SK-N-MC (cell line): ENCODE results near the gene KCND2.

Source experiments
- DNase-seq: peaks from one replicate; pipeline ENCODE4 v3.0.0-alpha.2; 2011; ENCODE audit warnings: low read depth, low spot score
- H3K27ac ChIP-seq: fragments of 200-600 bp; sonication (generic); 2 replicates; pipeline ENCODE4 v1.5.1; 2016; ENCODE audit warnings: mixed run types
- H3K36me3 ChIP-seq: fragments of 200-600 bp; sonication (generic); 2 replicates; pipeline ENCODE4 v1.6.1; 2017; ENCODE audit warnings: antibody characterized with exemption, low read length, mixed read lengths; ENCODE audit not compliant: insufficient read depth
- H3K4me3 ChIP-seq: fragments of 200-600 bp; sonication (generic); 2 replicates; pipeline ENCODE4 v1.5.1; 2016
- H3K9ac ChIP-seq: fragments of 200-600 bp; sonication (generic); 2 replicates; pipeline ENCODE4 v1.8.0; 2017; ENCODE audit warnings: mixed run types, mixed read lengths; ENCODE audit not compliant: insufficient read length
- H3K9me3 ChIP-seq: fragments of 200-600 bp; sonication (generic); 2 replicates; pipeline ENCODE4 v1.6.1; 2017; ENCODE audit warnings: low read depth, mild to moderate bottlenecking, antibody characterized with exemption, low read length, moderate library complexity, mixed read lengths
- EZH2 ChIP-seq: fragments of 200-600 bp; sonication (generic); IDR thresholded peaks from one replicate; pipeline ENCODE4 v1.6.1; 2017; ENCODE audit warnings: antibody characterized with exemption
- FOXP2 ChIP-seq: optimal IDR thresholded peaks from 2 replicates; pipeline ENCODE3; 2011; ENCODE audit warnings: mild to moderate bottlenecking, moderate library complexity; ENCODE audit not compliant: insufficient read depth; ENCODE audit errors: extremely low read length, control extremely low read depth
- POLR2AphosphoS5 ChIP-seq: IDR thresholded peaks from 2 replicates; pipeline ENCODE4 v1.6.1; 2012; ENCODE audit warnings: mild to moderate bottlenecking, low read depth, low read length, borderline replicate concordance

KCND2 gene

DNA sequence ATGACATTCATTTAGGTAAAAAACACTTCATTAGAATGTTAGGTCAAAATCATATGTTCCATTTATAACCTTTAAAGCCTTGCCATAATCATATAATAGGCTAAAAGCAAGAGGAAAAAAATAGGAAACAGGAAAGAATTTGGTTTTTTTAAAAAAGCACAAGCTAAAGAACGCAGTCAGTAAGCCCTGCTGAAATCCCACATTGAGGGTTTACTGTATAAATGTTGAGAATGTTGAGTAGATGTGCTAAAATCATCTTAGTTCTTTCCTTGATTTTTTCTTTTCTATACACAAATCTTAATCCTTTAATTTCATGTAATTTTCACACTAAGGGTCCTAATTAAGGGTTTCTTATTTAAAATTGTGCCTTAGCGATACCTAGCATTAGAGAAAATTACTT, 452.0 kb downstream of the KCND2 start:
- H3K9me3 ChIP-seq, result no peaks in the 10 kb centered on the region
- no peak overlapping the region for H3K9ac ChIP-seq
- peak overlapping the region; percentile 50; the same call in 1 of the 2 replicates for H3K4me3 ChIP-seq
- no peaks in the 10 kb centered on the region for H3K36me3 ChIP-seq
- no peak for DNase-seq
- TF ChIP-seq EZH2, result no peak
- no peak for TF ChIP-seq POLR2AphosphoS5
- no peak for TF ChIP-seq FOXP2
- H3K27ac ChIP-seq, result no peak overlapping the region

- peak; percentile 39 for DNase-seq
- H3K9me3 ChIP-seq, result no peaks in the 10 kb centered on the region
- H3K4me3 ChIP-seq, result peak overlapping the region; percentile 50
- H3K36me3 ChIP-seq, result no peaks in the 10 kb centered on the region
- TF ChIP-seq POLR2AphosphoS5 (no peak), FOXP2 (no peak), EZH2 (no peak)
- no peak overlapping the region for H3K27ac ChIP-seq
- peak overlapping the region; percentile 24 for H3K9ac ChIP-seq
Measured at GRCh38 chr7:120725376-120726039, 452.5 kb downstream of the KCND2 start.

DNA sequence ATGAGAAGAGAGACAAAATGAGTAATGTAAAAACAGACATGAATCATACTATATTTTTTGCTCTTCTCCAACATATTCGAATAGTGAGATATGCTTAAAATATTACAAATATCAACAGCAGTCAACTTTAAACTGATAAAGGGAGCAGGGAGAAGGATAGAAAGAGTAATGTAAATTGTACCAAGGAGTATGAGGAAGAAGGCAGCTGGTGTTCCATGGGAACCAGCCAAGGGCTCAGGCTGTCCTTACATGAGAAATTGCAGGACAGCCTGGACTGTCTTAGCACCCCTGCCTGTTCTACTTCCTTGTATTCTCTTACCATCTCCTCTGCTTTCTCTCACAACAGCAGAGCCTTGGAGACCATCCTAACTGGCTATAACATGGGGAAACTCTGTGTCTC, 456.3 kb downstream of the KCND2 start:
- Histone ChIP-seq H3K9me3 (no peaks in the 10 kb centered on the region), H3K27ac (no peak overlapping the region), H3K9ac (no peak overlapping the region), H3K4me3 (no peak overlapping the region), H3K36me3 (no peaks in the 10 kb centered on the region)
- TF ChIP-seq POLR2AphosphoS5 (no peak), FOXP2 (no peak), EZH2 (no peak)
- no peak for DNase-seq

- TF ChIP-seq FOXP2 (no peak), EZH2 (no peak), POLR2AphosphoS5 (no peak)
- no peak for DNase-seq
- no peaks in the 10 kb centered on the region for H3K9me3 ChIP-seq
- H3K36me3 ChIP-seq, result no peaks in the 10 kb centered on the region
- H3K27ac ChIP-seq, result no peak overlapping the region
- H3K4me3 ChIP-seq, result no peak overlapping the region
- no peak overlapping the region for H3K9ac ChIP-seq
Measured at GRCh38 chr7:120731271-120731670, 458.3 kb downstream of the KCND2 start.

DNA sequence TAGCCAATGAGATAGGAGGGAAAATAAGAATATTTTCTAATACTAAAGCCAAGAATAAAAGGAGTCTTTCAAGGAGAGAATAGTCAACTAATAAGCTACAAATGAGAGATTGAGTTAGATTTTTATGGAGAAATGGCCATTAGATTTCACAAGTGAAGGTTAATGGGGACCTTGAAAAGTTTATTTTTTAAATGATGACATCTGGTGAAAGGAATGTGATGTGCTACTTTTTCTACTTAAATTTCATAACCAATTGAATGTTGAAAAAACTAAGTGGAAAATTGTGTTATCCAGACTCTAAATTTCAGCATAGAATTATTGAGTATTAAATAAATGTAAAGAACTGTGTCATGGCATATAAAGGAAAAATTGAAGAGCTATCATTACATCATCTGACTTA, 459.3 kb downstream of the KCND2 start:
- H3K4me3 ChIP-seq, result no peak overlapping the region
- H3K36me3 ChIP-seq, result no peaks in the 10 kb centered on the region
- no peaks in the 10 kb centered on the region for H3K9me3 ChIP-seq
- H3K9ac ChIP-seq, result no peak overlapping the region
- no peak for DNase-seq
- no peak overlapping the region for H3K27ac ChIP-seq
- TF ChIP-seq EZH2, result no peak
- TF ChIP-seq POLR2AphosphoS5, result no peak
- no peak for TF ChIP-seq FOXP2

- DNase-seq, result no peak
- TF ChIP-seq EZH2, result no peak
- TF ChIP-seq POLR2AphosphoS5, result no peak
- no peak for TF ChIP-seq FOXP2
- no peak overlapping the region for H3K9ac ChIP-seq
Measured at GRCh38 chr7:120733143-120733542, 460.2 kb downstream of the KCND2 start.

GRCh38 chr7:120733835-120734234, 460.9 kb downstream of the KCND2 start:
- H3K36me3 ChIP-seq, result no peaks in the 10 kb centered on the region
- H3K9ac ChIP-seq, result no peak overlapping the region
- H3K9me3 ChIP-seq, result no peaks in the 10 kb centered on the region
- no peak overlapping the region for H3K4me3 ChIP-seq
- TF ChIP-seq FOXP2 (no peak), POLR2AphosphoS5 (no peak), EZH2 (no peak)
- H3K27ac ChIP-seq, result no peak overlapping the region
- DNase-seq, result no peak

More at GRCh38 chr7:120733143-120733542, 460.2 kb downstream of the KCND2 start:
- no peaks in the 10 kb centered on the region for H3K36me3 ChIP-seq
- no peak overlapping the region for H3K4me3 ChIP-seq
- no peaks in the 10 kb centered on the region for H3K9me3 ChIP-seq
- no peak overlapping the region for H3K27ac ChIP-seq

- H3K9ac ChIP-seq, result no peak overlapping the region
- no peaks in the 10 kb centered on the region for H3K36me3 ChIP-seq
- H3K27ac ChIP-seq, result no peak overlapping the region
- no peak for DNase-seq
- TF ChIP-seq POLR2AphosphoS5 (no peak), EZH2 (no peak), FOXP2 (no peak)
- H3K4me3 ChIP-seq, result no peak overlapping the region
- no peaks in the 10 kb centered on the region for H3K9me3 ChIP-seq
Measured at GRCh38 chr7:120735791-120736190, 462.8 kb downstream of the KCND2 start.

- no peak for DNase-seq
- Histone ChIP-seq H3K36me3 (no peaks in the 10 kb centered on the region), H3K9ac (no peak overlapping the region), H3K27ac (no peak overlapping the region), H3K4me3 (no peak overlapping the region), H3K9me3 (no peaks in the 10 kb centered on the region)
- TF ChIP-seq FOXP2, result no peak
- no peak for TF ChIP-seq EZH2
- TF ChIP-seq POLR2AphosphoS5, result no peak
Measured at GRCh38 chr7:120738816-120739215, 465.8 kb downstream of the KCND2 start.

DNA sequence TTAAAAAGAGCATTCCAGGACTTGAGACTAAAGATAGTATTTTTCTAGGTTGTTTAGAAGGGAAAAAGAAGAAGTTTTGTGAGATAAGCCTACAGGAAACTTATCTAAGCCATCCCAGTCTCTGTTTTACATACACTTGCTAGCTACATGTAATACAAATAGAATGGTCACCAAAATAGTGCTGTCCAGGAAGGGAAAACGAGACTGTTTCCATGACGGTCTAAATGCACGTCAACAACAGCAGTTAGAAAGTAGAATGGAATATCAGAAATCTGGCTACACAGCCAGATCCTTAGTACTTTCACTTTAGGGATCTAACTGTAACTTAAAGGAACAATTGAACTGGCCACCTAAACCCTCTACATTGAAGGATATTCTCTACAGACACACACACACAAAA, 467.4 kb downstream of the KCND2 start:
- TF ChIP-seq EZH2 (no peak), POLR2AphosphoS5 (no peak), FOXP2 (no peak)
- DNase-seq, result no peak
- H3K9me3 ChIP-seq, result no peaks in the 10 kb centered on the region

More for the DNA sequence above, 467.4 kb downstream of the KCND2 start:
- H3K4me3 ChIP-seq, result no peak overlapping the region
- no peak overlapping the region for H3K9ac ChIP-seq
- H3K27ac ChIP-seq, result no peak overlapping the region
- H3K36me3 ChIP-seq, result no peaks in the 10 kb centered on the region
